Left renal pelvis (tissue), 4 donors: ENCODE measurements around the gene KLK14. TPM values are rescaled to one million over a fixed set of nuclear protein-coding genes. Genes with fewer than 3 reads are reported as not detected.

Experiments used
- DNase-seq, 4 donors: peaks; one replicate each; pipeline ENCODE4 v3.0.0-alpha.2; 2013; ENCODE audit warnings: low read depth in 4 of 4, low spot score in 3 of 4
- polyA plus RNA-seq, 4 donors: library from polyadenylated mRNA; unstranded; fragments of 120-200 nt; gene quantifications; one replicate each; pipeline ENCODE4 v1.2.1, GENCODE V29; 2013; ENCODE audit not compliant: insufficient read length in 4 of 4

The KLK14 gene
- polyA plus RNA-seq, 4 donors: 0.14 to 0.67 (median 0.37) TPM

GRCh38 chr19:51089786-51090185 lies 7.1 kb upstream of the KLK14 start:
- no peak for DNase-seq

- no peak for DNase-seq
These were observed 3.6 kb upstream of the KLK14 start for GRCh38 chr19:51086153-51086850.

GRCh38 chr19:51084505-51084904 lies 1.8 kb upstream of the KLK14 start:
- no peak for DNase-seq

GRCh38 chr19:51083783-51084182 lies 1.1 kb upstream of the KLK14 start:
- no peak for DNase-seq

- no peak for DNase-seq
These were observed 494 bp upstream of the KLK14 start for GRCh38 chr19:51083181-51083580.

GRCh38 chr19:51081476-51081875 lies 1.2 kb downstream of the KLK14 start:
- no peak for DNase-seq

- DNase-seq: no peak
These were observed 3.1 kb downstream of the KLK14 start for GRCh38 chr19:51079481-51080110.

GRCh38 chr19:51078731-51079130 lies 4.0 kb downstream of the KLK14 start:
- no peak for DNase-seq

GRCh38 chr19:51078104-51078503 lies 4.6 kb downstream of the KLK14 start:
- no peak for DNase-seq

- DNase-seq: no peak
These were observed 6.0 kb downstream of the KLK14 start for GRCh38 chr19:51076631-51077213.

GRCh38 chr19:51075998-51076397 lies 6.7 kb downstream of the KLK14 start:
- DNase-seq: no peak

- no peak for DNase-seq
These were observed 11.6 kb downstream of the KLK14 start for GRCh38 chr19:51071095-51071405.

GRCh38 chr19:51070334-51071094 lies 12.2 kb downstream of the KLK14 start:
- no peak for DNase-seq

GRCh38 chr19:51066393-51067186 lies 16.1 kb downstream of the KLK14 start:
- no peak for DNase-seq

- no peak for DNase-seq
These were observed 17.3 kb downstream of the KLK14 start for GRCh38 chr19:51065221-51065960.

- no peak for DNase-seq
These were observed 18.0 kb downstream of the KLK14 start, which contains the start of gene KLK13 for GRCh38 chr19:51064534-51065220. Gene KLK13, minus strand, starts transcription at chr19:51065092. Its CDS starts 25 bp downstream, at chr19:51065067.

- DNase-seq: no peak
These were observed 19.0 kb downstream of the KLK14 start for GRCh38 chr19:51063664-51064063.

- DNase-seq: no peak
These were observed 21.7 kb downstream of the KLK14 start for GRCh38 chr19:51060973-51061372.

GRCh38 chr19:51060336-51060735 lies 22.4 kb downstream of the KLK14 start:
- DNase-seq: no peak
